Measurements from ENCODE around the gene PACSIN2.
"Not testable (repeated sequence)": the region's sequence is repeated elsewhere in the genome, so short reads cannot be mapped to it uniquely, and the experiment has no call there.

Gene PACSIN2

DNA sequence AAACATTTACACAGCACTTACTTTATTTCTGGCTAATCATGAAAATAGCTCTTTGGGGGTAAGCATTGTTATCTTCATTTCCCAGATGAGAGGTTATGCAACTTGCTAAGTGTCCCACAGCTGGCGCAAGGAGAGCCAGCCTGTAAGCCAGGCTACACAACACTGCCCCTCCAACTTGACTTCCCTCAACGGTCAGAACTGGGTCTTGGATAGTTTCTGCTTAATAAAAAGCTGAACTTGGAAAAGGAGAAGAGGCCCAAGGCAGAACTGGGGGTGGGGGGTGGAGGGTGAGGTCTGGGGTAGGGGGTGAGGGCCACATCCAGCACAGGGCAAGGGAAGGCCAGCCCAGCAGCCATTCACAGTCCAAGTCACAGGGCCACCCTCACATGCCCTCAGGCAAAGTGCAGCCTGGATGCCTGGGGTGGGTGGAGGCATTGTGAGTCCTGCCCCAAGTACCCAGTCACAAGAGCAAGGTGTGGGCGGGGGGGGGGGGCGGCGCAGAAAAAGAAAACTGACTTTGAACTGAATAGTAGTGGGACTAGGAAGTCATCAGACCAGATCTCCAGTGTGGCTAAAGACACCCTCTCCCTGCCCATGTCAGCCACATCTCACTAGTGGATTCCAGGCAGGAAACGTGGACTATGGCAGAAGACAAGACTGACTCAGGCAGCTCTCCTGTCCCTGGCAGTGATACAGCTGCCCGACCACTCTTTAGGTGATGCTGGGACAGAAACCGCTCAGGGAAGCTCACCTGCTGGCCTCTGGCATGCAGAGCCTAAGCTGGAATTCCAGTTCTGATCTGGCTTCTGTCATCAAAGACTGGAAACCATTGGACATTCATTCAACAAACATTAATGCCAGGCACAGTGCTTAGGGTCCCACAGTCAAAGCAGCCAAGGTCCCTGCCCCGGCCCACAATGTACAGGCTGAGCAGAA is 52.4 kb downstream of the PACSIN2 start:
- H2AFZ ChIP-seq (ENCODE audit: low read depth, low read length) = no peak overlapping the region
- H3K9me3 ChIP-seq (ENCODE audit: low read length) = peaks cover 2% of the 10 kb centered on the region
- peaks cover 48% of the 10 kb centered on the region for H3K4me1 ChIP-seq (ENCODE audit: insufficient read depth, low read length)
- H3K27me3 ChIP-seq (ENCODE audit: insufficient read depth, low read length) = no peaks in the 10 kb centered on the region
- H3K4me3 ChIP-seq (ENCODE audit: low read length) = no peak overlapping the region
- no peaks in the 10 kb centered on the region for H3K36me3 ChIP-seq (ENCODE audit: insufficient read depth, low read length)

DNA sequence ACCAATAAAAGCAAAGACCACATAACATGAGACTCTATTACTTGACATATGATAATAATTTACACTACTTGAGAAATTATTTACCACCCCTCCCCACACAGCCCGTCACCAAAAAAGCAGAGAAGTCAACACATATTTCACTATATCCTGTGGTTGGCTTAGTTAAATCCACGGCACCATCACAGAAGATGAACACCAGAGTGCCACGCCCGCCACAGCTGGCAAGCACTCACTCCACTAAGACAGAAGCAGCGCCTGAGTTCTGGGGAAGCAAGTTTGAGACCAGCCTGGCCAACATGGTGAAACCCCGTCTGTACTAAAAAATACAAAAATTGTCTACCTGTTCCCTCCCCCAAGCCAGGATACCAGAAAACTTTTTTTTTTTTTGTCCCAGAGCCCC is 53.1 kb downstream of the PACSIN2 start:
- no peak overlapping the region for H3K4me3 ChIP-seq (ENCODE audit: low read length)
- H3K4me1 ChIP-seq (ENCODE audit: insufficient read depth, low read length) = peaks cover 48% of the 10 kb centered on the region
- no peak overlapping the region for H2AFZ ChIP-seq (ENCODE audit: low read depth, low read length)
- no peaks in the 10 kb centered on the region for H3K9me3 ChIP-seq (ENCODE audit: low read length)
- no peaks in the 10 kb centered on the region for H3K36me3 ChIP-seq (ENCODE audit: insufficient read depth, low read length)
- H3K27me3 ChIP-seq (ENCODE audit: insufficient read depth, low read length) = no peaks in the 10 kb centered on the region

DNA sequence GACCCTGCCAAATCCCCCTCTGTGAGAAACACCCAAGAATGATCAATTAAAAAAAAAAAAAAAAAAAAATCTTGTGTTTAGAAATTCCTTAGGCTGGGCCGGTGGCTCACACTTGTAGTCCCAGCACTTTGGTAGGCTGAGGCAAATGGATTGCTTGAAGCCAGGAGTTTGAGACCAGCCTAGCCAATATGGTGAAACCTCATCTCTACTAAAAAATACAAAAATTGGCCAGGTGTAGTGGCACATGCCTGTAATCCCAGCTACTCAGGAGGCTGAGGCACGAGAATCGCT is 53.6 kb downstream of the PACSIN2 start:
- H2AFZ ChIP-seq (ENCODE audit: low read depth, low read length); H3K27me3 ChIP-seq (ENCODE audit: insufficient read depth, low read length); H3K4me3 ChIP-seq (ENCODE audit: low read length); H3K36me3 ChIP-seq (ENCODE audit: insufficient read depth, low read length); H3K9me3 ChIP-seq (ENCODE audit: low read length): not testable (repeated sequence)
- H3K4me1 ChIP-seq (ENCODE audit: insufficient read depth, low read length) = peaks cover 48% of the 10 kb centered on the region

DNA sequence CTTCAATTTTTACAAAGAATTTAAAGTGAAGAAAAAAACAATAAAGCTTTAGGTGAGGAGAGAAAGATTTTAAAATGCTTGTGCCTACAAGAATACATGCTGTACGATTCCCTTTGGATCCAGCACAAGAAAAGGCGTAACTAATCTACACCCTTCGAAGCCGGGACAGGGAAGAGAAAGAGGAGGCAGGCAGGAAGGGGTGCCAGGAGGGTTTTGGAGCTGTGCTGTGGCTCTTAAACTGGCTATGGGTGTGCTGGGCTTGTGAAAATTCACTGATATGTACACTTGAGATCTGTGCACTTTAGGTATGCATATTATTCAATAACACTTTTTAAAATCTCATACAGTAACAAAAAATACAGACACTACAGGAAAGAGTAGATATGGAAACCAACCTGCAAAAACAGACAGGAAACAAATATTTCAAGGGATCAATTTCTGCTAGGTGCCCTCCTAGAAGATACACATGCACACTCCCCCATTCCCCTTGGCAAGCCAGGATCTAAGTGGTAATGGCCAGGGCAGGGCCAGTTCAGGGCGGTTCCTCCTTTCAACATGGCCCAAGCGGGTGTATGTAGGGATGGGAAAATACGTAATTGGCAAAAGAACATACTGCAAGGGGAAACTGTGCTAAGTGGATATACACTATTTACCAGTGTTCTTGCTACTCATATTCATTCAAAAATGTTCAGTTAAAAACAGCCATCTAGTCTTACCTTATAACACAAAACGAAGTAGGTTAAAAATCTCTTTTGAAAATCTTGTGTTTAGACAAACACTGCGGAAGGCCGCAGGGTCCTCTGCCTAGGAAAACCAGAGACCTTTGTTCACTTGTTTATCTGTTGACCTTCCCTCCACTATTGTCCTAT is 54.2 kb downstream of the PACSIN2 start:
- Histone ChIP-seq H3K4me3 (ENCODE audit: low read length) (no peak overlapping the region), H3K4me1 (ENCODE audit: insufficient read depth, low read length) (peaks cover 48% of the 10 kb centered on the region), H2AFZ (ENCODE audit: low read depth, low read length) (no peak overlapping the region), H3K9me3 (ENCODE audit: low read length) (no peaks in the 10 kb centered on the region), H3K36me3 (ENCODE audit: insufficient read depth, low read length) (no peaks in the 10 kb centered on the region), H3K27me3 (ENCODE audit: insufficient read depth, low read length) (no peaks in the 10 kb centered on the region)

DNA sequence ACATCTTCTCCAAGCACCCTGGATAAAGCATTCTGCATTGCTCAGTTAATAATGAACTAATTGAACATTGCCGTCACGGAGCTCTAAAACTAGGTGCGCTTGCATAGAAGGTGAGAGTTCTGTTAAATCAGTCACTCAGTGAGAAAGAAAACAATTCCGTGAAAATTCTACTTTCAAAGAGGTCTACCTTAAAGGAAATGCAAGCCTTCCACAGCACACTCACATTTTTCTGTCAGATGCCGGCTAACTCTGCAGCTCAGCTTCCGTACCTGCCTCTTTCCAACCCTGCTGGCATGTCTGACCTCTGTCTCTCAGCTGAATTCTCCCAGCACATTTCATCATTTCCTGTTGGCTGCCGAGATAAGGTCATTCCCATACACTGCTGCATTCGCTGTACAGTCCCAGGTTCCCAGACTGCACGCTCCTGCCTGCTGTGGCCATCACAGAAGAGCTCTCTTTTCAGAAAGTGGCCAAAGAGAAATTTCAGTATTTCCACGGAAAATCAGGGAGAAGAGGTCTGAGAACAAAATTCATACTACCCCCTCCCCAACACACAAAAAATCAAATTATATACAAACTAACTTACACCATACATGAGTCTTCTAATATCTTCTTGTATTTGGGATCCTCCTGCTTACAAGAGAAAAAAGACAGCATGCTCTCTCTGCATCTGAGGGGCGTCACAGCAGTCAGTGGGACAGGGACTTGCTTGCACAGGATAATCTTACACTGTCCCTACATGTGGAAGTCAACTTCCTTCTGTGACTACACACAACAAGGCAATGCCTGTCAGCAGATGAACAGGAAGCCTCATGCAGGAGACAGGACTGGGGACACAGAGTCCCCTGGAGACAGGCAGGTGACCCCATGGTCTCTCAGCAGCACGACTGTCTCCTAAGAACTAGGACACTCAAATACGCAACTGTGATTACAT is 55.1 kb downstream of the PACSIN2 start:
- H3K4me1 ChIP-seq (ENCODE audit: insufficient read depth, low read length) = peaks cover 40% of the 10 kb centered on the region
- no peaks in the 10 kb centered on the region for H3K9me3 ChIP-seq (ENCODE audit: low read length)
- peak overlapping the region; percentile 27 for H3K4me3 ChIP-seq (ENCODE audit: low read length)
- no peak overlapping the region for H2AFZ ChIP-seq (ENCODE audit: low read depth, low read length)
- no peaks in the 10 kb centered on the region for H3K36me3 ChIP-seq (ENCODE audit: insufficient read depth, low read length)
- no peaks in the 10 kb centered on the region for H3K27me3 ChIP-seq (ENCODE audit: insufficient read depth, low read length)

DNA sequence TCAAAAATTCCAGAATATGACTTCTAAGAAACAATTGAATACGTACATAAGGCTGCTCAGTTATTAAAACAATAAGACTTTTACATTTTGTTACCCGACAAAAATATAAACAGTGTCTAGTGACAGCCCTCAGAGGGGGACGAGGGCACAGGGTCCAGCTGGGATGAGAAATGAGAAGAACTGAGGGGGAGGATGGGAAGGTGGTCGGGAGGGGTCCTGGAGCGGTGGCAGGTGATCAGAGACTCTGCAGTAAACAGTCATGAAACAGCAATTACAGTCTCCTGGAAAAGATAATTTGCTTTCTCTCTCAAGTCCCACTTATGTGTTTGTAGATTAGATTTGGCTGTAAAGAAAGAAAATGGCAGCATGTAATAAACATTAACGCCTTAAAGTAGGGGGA is 56.0 kb downstream of the PACSIN2 start:
- no peaks in the 10 kb centered on the region for H3K27me3 ChIP-seq (ENCODE audit: insufficient read depth, low read length)
- no peaks in the 10 kb centered on the region for H3K36me3 ChIP-seq (ENCODE audit: insufficient read depth, low read length)
- H3K4me1 ChIP-seq (ENCODE audit: insufficient read depth, low read length) = peaks cover 38% of the 10 kb centered on the region
- H3K9me3 ChIP-seq (ENCODE audit: low read length) = no peaks in the 10 kb centered on the region
- H2AFZ ChIP-seq (ENCODE audit: low read depth, low read length) = no peak overlapping the region
- H3K4me3 ChIP-seq (ENCODE audit: low read length) = no peak overlapping the region

DNA sequence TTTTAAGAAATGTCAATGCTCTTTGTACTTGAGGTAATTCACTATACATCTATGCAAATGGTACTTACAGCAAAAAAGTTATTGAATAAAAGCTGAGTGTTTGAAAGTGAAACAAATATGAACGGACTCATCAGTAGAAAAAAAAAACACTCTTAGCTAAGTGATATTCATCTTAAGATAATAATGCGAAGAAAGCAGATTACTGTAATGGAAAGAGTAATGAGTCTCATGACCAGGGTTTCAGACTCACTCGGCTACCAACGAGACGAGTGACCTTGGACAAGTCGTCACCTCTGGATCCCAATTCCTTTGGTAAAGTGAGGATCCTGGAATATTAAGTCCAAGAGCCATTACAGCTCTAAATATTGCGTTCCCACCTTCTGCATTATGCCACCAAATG is 57.0 kb downstream of the PACSIN2 start:
- Histone ChIP-seq H2AFZ (ENCODE audit: low read depth, low read length) (no peak overlapping the region), H3K9me3 (ENCODE audit: low read length) (no peaks in the 10 kb centered on the region), H3K27me3 (ENCODE audit: insufficient read depth, low read length) (no peaks in the 10 kb centered on the region), H3K4me1 (ENCODE audit: insufficient read depth, low read length) (peaks cover 38% of the 10 kb centered on the region), H3K36me3 (ENCODE audit: insufficient read depth, low read length) (no peaks in the 10 kb centered on the region), H3K4me3 (ENCODE audit: low read length) (no peak overlapping the region)

DNA sequence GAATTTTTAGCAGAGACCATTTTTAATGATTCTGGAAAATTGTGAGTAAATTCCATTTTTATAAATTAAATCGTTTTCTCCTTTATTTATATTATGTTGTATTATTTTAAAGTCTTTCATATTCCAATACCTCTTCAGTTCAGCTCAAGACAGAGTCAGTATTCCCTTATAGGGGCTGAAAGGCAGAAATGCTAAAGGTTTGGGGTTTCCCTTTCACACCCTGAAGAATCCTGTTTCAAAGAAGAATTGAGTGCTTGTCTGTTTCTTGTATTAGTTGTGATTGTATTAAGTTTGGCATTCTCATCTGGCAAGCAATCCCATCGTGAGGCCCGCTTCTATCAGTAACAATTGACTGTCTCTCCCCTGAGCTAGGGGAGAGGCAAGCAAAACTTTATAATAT is 57.4 kb downstream of the PACSIN2 start:
- Histone ChIP-seq H2AFZ (ENCODE audit: low read depth, low read length) (no peak overlapping the region), H3K4me3 (ENCODE audit: low read length) (no peak overlapping the region), H3K4me1 (ENCODE audit: insufficient read depth, low read length) (peaks cover 38% of the 10 kb centered on the region), H3K27me3 (ENCODE audit: insufficient read depth, low read length) (no peaks in the 10 kb centered on the region), H3K36me3 (ENCODE audit: insufficient read depth, low read length) (no peaks in the 10 kb centered on the region), H3K9me3 (ENCODE audit: low read length) (no peaks in the 10 kb centered on the region)

DNA sequence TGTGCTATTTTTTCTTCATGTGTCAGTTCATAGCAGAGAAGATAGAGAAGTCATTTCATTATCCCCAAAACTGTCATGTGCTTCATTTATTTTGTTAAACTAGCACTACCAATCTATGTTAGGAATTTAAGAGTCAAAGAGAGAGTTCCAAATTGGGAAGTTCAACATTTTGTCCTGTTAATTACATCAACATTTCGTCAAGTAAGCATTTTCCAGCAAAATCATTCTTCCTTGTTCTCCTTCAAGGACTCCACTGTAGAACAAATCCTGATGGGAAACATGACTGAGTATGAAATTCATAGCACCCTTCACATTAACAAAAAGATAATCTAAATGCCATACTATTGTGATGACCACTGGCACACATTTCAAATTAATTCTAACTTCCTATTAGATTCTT is 59.1 kb downstream of the PACSIN2 start:
- Histone ChIP-seq H3K4me1 (ENCODE audit: insufficient read depth, low read length) (peaks cover 31% of the 10 kb centered on the region), H2AFZ (ENCODE audit: low read depth, low read length) (no peak overlapping the region), H3K27me3 (ENCODE audit: insufficient read depth, low read length) (no peaks in the 10 kb centered on the region), H3K4me3 (ENCODE audit: low read length) (no peak overlapping the region), H3K9me3 (ENCODE audit: low read length) (no peaks in the 10 kb centered on the region), H3K36me3 (ENCODE audit: insufficient read depth, low read length) (no peaks in the 10 kb centered on the region)

DNA sequence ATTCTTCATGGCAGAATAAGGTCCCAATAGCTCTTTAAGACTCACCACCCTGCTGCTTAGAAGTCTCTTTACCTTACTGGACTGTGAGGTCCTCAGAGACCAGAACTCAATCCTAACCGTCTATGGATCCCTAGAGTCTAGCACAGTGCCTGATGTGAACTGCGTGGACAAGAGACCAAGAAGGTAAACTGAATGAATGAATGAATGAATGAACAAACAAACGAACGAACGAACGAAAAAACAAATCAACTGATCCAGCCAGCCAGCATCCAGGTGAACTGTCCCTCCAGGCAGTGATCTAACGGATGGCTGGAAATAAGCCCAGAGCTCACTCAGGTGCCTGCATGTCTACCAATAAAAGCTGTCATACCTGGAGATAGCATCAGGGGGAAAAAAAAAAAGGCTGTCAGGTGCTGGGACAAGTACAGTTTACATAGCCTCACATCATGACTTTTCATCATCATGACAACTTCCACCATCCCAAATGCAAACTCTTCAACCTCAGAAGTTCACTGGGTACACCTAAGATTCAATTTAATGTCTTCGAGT is 59.8 kb downstream of the PACSIN2 start:
- Histone ChIP-seq H3K4me1 (ENCODE audit: insufficient read depth, low read length) (peaks cover 24% of the 10 kb centered on the region), H3K9me3 (ENCODE audit: low read length) (no peaks in the 10 kb centered on the region), H3K4me3 (ENCODE audit: low read length) (no peak overlapping the region), H3K27me3 (ENCODE audit: insufficient read depth, low read length) (no peaks in the 10 kb centered on the region), H2AFZ (ENCODE audit: low read depth, low read length) (no peak overlapping the region), H3K36me3 (ENCODE audit: insufficient read depth, low read length) (no peaks in the 10 kb centered on the region)

DNA sequence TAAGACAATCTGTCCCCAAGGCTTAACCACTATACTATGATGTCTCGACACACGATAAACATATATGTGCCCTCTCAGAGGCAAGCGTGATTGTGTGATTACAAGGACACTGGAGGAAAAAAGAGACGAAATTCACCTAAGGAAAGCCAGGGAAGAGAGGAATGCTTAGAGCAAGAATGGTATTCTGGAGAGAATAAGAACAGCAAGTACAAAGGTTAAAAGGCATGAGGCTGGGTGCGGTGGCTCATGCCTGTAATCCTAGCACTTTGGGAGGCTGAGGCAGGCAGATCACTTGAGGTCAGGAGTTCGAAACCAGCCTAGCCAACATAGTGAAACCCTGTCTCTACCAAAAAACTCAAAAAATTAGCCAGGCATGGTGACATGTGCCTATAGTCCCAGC is 61.2 kb downstream of the PACSIN2 start:
- not testable (repeated sequence) for H3K36me3 ChIP-seq (ENCODE audit: insufficient read depth, low read length); H3K4me3 ChIP-seq (ENCODE audit: low read length); H2AFZ ChIP-seq (ENCODE audit: low read depth, low read length); H3K9me3 ChIP-seq (ENCODE audit: low read length); H3K27me3 ChIP-seq (ENCODE audit: insufficient read depth, low read length)
- H3K4me1 ChIP-seq (ENCODE audit: insufficient read depth, low read length) = peaks cover 18% of the 10 kb centered on the region

DNA sequence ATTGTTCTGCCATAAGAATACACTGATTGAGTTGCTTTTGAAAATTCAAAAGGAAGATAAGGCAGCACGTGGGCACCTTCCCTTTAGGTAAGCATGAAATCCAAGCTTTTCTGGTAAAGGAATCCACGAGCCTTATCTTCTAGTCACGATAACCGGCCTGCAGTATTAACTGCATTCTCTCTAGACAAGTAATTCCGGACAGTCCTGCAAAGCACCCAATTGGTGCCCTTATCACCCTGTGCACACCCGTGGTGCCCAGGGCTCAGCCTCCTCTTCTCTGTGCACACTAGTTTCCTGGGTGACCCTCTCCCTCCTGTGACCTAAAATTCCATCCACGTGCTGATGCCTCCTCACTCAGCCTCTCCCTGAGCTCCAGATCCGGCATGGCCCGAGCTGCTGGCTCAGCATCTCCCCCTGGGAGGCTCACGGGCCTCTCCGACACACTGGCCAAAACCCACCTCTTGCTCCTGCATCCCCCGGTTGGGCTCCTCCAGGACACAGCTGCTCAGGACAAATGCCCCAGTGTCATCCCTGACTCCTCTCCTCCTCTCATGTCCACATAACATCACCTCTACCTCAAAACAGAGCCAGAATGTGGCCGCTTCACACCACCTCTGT is 63.7 kb downstream of the PACSIN2 start:
- H3K4me1 ChIP-seq (ENCODE audit: insufficient read depth, low read length) = peaks cover 27% of the 10 kb centered on the region
- H3K36me3 ChIP-seq (ENCODE audit: insufficient read depth, low read length) = no peaks in the 10 kb centered on the region

More for the DNA sequence above, 63.7 kb downstream of the PACSIN2 start:
- Histone ChIP-seq H3K4me3 (ENCODE audit: low read length) (no peak overlapping the region), H3K27me3 (ENCODE audit: insufficient read depth, low read length) (no peaks in the 10 kb centered on the region), H3K9me3 (ENCODE audit: low read length) (no peaks in the 10 kb centered on the region), H2AFZ (ENCODE audit: low read depth, low read length) (no peak overlapping the region)

Measured in neuron (in vitro differentiated cells).